Smooth muscle cell (in vitro differentiated cells): Measurements from ENCODE around the gene ZNF710. TPM values are rescaled to one million over a fixed set of nuclear protein-coding genes. Genes with fewer than 3 reads are reported as not detected.
A peak's percentile ranks its signal among the peaks of the same experiment; 100 is the strongest.

Experiments used
- DNase-seq: peaks from one replicate; lab custom pipeline; 2025; ENCODE audit not compliant: unreplicated experiment; lab: John Stamatoyannopoulos, UW
- H2AFZ ChIP-seq: fragments of 200-600 bp; sonication (generic); 2 replicates; pipeline ENCODE4 v1.6.0; 2016; ENCODE audit warnings: antibody characterized with exemption, low read depth, mild to moderate bottlenecking
- H3F3A ChIP-seq: fragments of 200-600 bp; sonication (generic); 2 replicates; pipeline ENCODE4 v1.6.0; 2017; ENCODE audit warnings: antibody characterized with exemption, low read depth
- H3K27ac ChIP-seq: fragments of 200-600 bp; sonication (generic); 2 replicates; pipeline ENCODE4 v1.5.1; 2016; ENCODE audit warnings: low read depth, mild to moderate bottlenecking
- H3K27me3 ChIP-seq: fragments of 200-600 bp; sonication (generic); 2 replicates; pipeline ENCODE4 v1.6.1; 2016; ENCODE audit warnings: low read depth, mild to moderate bottlenecking
- H3K36me3 ChIP-seq: fragments of 200-600 bp; sonication (generic); 2 replicates; pipeline ENCODE4 v1.5.1; 2016; ENCODE audit warnings: low read depth
- H3K4me1 ChIP-seq: fragments of 200-600 bp; sonication (generic); 2 replicates; pipeline ENCODE4 v1.5.1; 2016; ENCODE audit warnings: low read depth
- H3K4me2 ChIP-seq: fragments of 200-600 bp; sonication (generic); 2 replicates; pipeline ENCODE4 v1.6.0; 2016; ENCODE audit warnings: mild to moderate bottlenecking
- H3K4me3 ChIP-seq: fragments of 200-600 bp; sonication (generic); 2 replicates; pipeline ENCODE4 v1.5.1; 2016; ENCODE audit warnings: mild to moderate bottlenecking
- H3K79me2 ChIP-seq: fragments of 200-600 bp; sonication (generic); 2 replicates; pipeline ENCODE4 v1.6.0; 2016; ENCODE audit warnings: low read depth, mild to moderate bottlenecking
- H3K9ac ChIP-seq: fragments of 200-600 bp; sonication (generic); 2 replicates; pipeline ENCODE4 v1.6.0; 2016; ENCODE audit warnings: low read depth
- H3K9me3 ChIP-seq: fragments of 200-600 bp; sonication (generic); replicated peaks from 2 replicates; pipeline ENCODE4 v1.5.1; 2016; ENCODE audit warnings: low read depth
- H4K20me1 ChIP-seq: fragments of 200-600 bp; sonication (generic); 2 replicates; pipeline ENCODE4 v1.6.0; 2016; ENCODE audit warnings: low read depth
- CTCF ChIP-seq: fragments of 200-600 bp; sonication (generic); IDR thresholded peaks from 2 replicates; pipeline ENCODE4 v1.5.1; 2017; ENCODE audit warnings: borderline replicate concordance, mild to moderate bottlenecking, antibody characterized with exemption; ENCODE audit not compliant: insufficient read depth, poor library complexity, severe bottlenecking
- WGBS: methylation state at CpG from one replicate; pipeline ENCODE4 v1.1.7; 2016; ENCODE audit warnings: low lambda C conversion rate; 5-methylcytosine and 5-hydroxymethylcytosine counted together
- polyA plus RNA-seq: library from polyadenylated mRNA; unstranded; fragments of >200 nt; fragmentation: Nextera tagmentation; extraction: Ambion mirVana; gene quantifications from 2 replicates; pipeline ENCODE4 v1.2.1, GENCODE V29; 2016
- total RNA-seq: library from RNA; depleted of rRNA; stranded (reverse); fragments of >200 nt; gene quantifications from 2 replicates; pipeline ENCODE4 v1.2.3, GENCODE V29; 2014

Gene ZNF710
- total and polyA plus RNA-seq, 2 experiments from 2014 or later, result 8.6 to 10.4 TPM

GRCh38 chr15:90062023-90062442 is 60.9 kb downstream of the ZNF710 start:
- Histone ChIP-seq H3K4me1 (peaks cover 18% of the 10 kb centered on the region), H3K4me3 (no peak overlapping the region), H3K4me2 (peak overlapping the region; percentile 12), H2AFZ (no peak overlapping the region), H3K27me3 (no peaks in the 10 kb centered on the region), H3K36me3 (no peaks in the 10 kb centered on the region), H3K27ac (no peak overlapping the region), H3F3A (no peaks in the 10 kb centered on the region), H3K79me2 (peaks cover 9% of the 10 kb centered on the region), H3K9me3 (no peaks in the 10 kb centered on the region), H3K9ac (no peak overlapping the region), H4K20me1 (peaks cover 24% of the 10 kb centered on the region)
- TF ChIP-seq CTCF, result no peak
- DNase-seq, result no peak
- 80% methylated on average over 4 of the region's 8 CpGs for WGBS

- TF ChIP-seq CTCF, result no peak
- Histone ChIP-seq H3F3A (no peaks in the 10 kb centered on the region), H3K9ac (no peak overlapping the region), H3K27me3 (no peaks in the 10 kb centered on the region), H2AFZ (no peak overlapping the region), H3K4me2 (no peak overlapping the region), H3K79me2 (peaks cover 9% of the 10 kb centered on the region), H4K20me1 (peaks cover 21% of the 10 kb centered on the region), H3K9me3 (no peaks in the 10 kb centered on the region), H3K36me3 (no peaks in the 10 kb centered on the region), H3K4me1 (peaks cover 18% of the 10 kb centered on the region), H3K27ac (no peak overlapping the region), H3K4me3 (no peak overlapping the region)
- WGBS, result 81% methylated on average over 16 of the region's 16 CpGs
- no peak for DNase-seq
These were observed 61.4 kb downstream of the ZNF710 start for GRCh38 chr15:90062462-90062932.

- Histone ChIP-seq H3K27ac (no peak overlapping the region), H3K36me3 (no peaks in the 10 kb centered on the region), H3K27me3 (no peaks in the 10 kb centered on the region), H3F3A (no peaks in the 10 kb centered on the region), H3K4me3 (no peak overlapping the region), H2AFZ (no peak overlapping the region), H3K4me1 (peaks cover 18% of the 10 kb centered on the region), H3K4me2 (no peak overlapping the region), H4K20me1 (peaks cover 21% of the 10 kb centered on the region), H3K9ac (no peak overlapping the region), H3K79me2 (peaks cover 9% of the 10 kb centered on the region), H3K9me3 (no peaks in the 10 kb centered on the region)
- DNase-seq, result no peak
- 85% methylated on average over 20 of the region's 20 CpGs for WGBS
- TF ChIP-seq CTCF, result no peak
These were observed 62.0 kb downstream of the ZNF710 start for GRCh38 chr15:90062973-90063769.
